Central memory CD8-positive, alpha-beta T cell (primary cell): ENCODE results near the gene TNRC6C.

Experiments
- ATAC-seq: fragments of 150-1000 bp; cut with Tn5 transposase; replicated peaks from 2 replicates; pipeline ENCODE4 v1.10.0; 2022; ENCODE audit warnings: mild to moderate bottlenecking, moderate FRiP score, moderate number of reproducible peaks; ENCODE audit not compliant: poor library complexity, severe bottlenecking; ENCODE audit errors: extremely low read depth
- DNase-seq, 2 donors: peaks; one replicate each; pipeline ENCODE4 v3.0.0; 2021; ENCODE audit warnings: low spot score in 2 of 2
- H3K27ac Mint-ChIP-seq: one replicate; pipeline ENCODE4 v1.8.0; 2022; ENCODE audit warnings: low read depth, mild to moderate bottlenecking, moderate library complexity, mixed read lengths
- H3K27me3 Mint-ChIP-seq: one replicate; pipeline ENCODE4 v1.8.0; 2022; ENCODE audit warnings: mixed read lengths
- H3K36me3 Mint-ChIP-seq: one replicate; pipeline ENCODE4 v1.8.0; 2022; ENCODE audit warnings: mild to moderate bottlenecking, moderate library complexity, mixed read lengths; ENCODE audit not compliant: insufficient read depth
- H3K4me1 Mint-ChIP-seq: one replicate; pipeline ENCODE4 v1.8.0; 2022; ENCODE audit warnings: mixed read lengths
- H3K4me3 Mint-ChIP-seq: one replicate; pipeline ENCODE4 v1.8.0; 2022; ENCODE audit warnings: mild to moderate bottlenecking, moderate library complexity, mixed read lengths
- H3K9me3 Mint-ChIP-seq: one replicate; pipeline ENCODE4 v1.8.0; 2022; ENCODE audit warnings: mixed read lengths

Gene TNRC6C

DNA sequence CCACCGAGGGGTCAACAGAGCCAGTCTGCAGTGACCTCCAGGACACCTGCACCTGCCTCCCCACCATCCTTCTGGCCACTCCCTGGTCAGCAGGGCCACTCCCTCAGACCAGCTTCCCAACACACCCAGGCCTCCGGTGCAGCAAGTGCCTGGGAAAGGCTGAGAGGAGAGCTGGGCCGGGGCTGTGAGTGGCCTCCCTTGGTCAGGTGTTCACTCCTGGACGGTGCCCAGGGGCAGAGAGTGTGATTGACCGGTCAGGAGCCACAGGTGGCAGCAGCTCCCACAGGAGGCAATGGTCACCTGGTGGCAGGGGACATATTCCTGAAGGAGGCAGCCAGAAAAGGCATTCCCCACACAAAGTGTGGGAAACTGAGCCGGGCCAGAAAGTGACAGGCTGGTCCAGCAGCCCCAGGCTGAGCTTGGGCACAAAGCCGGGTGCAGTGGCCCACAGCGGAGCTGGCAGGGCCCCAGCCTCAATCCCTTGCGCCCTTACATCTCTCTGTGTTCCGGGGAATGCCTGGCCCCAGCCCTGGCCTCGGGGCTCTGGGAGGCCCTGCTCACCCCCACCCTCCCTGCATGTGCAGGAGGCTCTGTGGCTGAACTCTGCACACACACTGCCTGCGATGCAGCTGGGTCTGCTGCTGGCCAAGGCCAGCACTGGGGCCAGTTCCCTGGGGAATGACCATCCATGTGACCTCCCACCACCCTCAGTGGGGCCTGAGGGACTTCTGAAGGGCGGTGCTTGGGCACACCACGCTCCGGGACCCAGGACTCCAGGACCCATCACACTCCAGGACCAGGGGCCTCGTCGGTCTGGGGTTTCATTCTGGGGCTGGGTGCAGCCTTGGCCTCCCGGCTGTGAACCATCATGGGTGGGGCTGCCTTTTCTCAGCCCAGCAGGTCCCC lies 186.5 kb downstream of the TNRC6C start:
- DNase-seq, result no peak
- H3K9me3 Mint-ChIP-seq, result no peaks in the 10 kb centered on the region
- H3K27me3 Mint-ChIP-seq, result no peaks in the 10 kb centered on the region
- peaks cover 16% of the 10 kb centered on the region for H3K36me3 Mint-ChIP-seq
- no peak for ATAC-seq
- H3K4me1 Mint-ChIP-seq, result peaks cover 32% of the 10 kb centered on the region
- H3K27ac Mint-ChIP-seq, result no peak overlapping the region
- no peak overlapping the region for H3K4me3 Mint-ChIP-seq

DNA sequence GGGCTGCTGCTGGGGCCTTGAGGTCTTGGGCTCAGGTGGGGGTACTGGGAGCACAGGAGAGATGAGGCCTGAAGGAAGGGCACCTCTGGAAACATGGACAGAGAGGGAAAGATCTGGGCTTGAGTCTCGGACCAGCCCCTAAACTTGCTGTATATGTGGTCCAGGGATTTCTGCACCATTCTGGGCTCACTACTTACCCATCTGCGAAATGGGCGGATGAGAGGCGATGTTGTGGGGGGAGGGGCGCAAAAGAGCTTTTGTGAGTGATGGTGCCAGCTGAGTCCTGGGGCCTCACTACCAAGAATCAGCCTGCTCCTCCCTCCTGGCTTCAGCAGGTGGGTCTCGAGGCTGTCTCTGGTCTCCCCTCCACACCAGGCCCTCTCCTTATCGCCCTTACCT lies 188.0 kb downstream of the TNRC6C start:
- H3K9me3 Mint-ChIP-seq, result no peaks in the 10 kb centered on the region
- DNase-seq (no peak), ATAC-seq (no peak)
- peaks cover 21% of the 10 kb centered on the region for H3K4me1 Mint-ChIP-seq
- H3K36me3 Mint-ChIP-seq, result peaks cover 7% of the 10 kb centered on the region
- no peaks in the 10 kb centered on the region for H3K27me3 Mint-ChIP-seq
- no peak overlapping the region for H3K4me3 Mint-ChIP-seq
- H3K27ac Mint-ChIP-seq, result peak overlapping the region; percentile 29

DNA sequence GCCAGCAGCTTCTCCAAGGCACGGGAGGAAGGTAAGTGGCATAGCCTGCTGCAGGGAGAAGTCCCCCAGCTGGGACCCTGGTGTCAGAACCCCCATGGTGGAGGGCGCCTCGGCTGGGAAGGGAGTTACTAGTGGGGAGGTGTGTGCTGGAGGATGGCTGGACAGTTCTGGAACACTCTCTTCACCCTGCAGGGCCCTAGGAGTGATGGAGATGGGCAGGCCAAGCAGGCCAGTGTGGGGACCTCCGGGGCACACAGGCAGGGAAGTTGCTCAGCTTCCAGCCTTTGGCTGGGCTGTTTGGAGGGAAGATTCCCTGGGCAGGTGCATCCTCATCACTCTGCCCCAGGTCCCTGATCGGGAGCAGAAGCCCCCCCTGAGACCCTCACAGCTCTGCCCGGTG lies 188.4 kb downstream of the TNRC6C start:
- peaks cover 7% of the 10 kb centered on the region for H3K36me3 Mint-ChIP-seq
- no peak overlapping the region for H3K27ac Mint-ChIP-seq
- H3K9me3 Mint-ChIP-seq, result no peaks in the 10 kb centered on the region
- H3K27me3 Mint-ChIP-seq, result no peaks in the 10 kb centered on the region
- no peak for ATAC-seq
- DNase-seq, result no peak
- peaks cover 20% of the 10 kb centered on the region for H3K4me1 Mint-ChIP-seq
- no peak overlapping the region for H3K4me3 Mint-ChIP-seq

DNA sequence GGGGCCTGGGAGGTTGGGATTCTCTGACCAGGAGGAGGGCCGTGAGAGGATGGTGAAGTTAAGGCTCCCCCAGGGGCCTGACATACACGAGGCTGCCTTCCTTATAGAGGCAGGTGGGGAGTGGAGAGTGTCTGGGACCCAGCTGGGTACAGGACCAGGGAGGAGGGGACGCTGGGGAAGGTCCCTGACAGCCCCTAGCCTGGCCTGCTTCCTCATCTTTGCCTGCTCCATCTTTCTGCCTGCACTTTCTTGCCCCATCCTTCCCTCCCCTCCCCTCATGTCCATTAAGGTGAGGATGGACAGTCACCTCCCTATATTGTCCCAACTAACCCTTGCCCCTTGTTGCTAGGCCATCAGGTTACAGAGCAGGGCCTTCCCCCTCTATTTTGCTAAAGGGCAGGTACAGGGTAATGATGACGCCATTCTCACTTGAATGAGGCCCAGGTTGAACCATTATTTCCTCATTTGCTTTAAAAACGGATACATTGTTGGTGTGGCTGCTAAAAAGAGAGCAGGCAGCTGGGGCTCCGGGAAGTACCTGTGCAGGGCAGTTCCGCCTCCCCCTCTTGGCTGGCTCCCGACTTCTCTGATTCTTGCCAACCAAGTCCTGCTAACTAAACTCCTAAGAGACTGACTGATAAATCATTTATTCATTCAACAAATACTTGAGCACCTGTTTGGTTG lies 189.0 kb downstream of the TNRC6C start:
- H3K27me3 Mint-ChIP-seq, result no peaks in the 10 kb centered on the region
- H3K9me3 Mint-ChIP-seq, result no peaks in the 10 kb centered on the region
- no peak overlapping the region for H3K4me3 Mint-ChIP-seq
- H3K27ac Mint-ChIP-seq, result no peak overlapping the region
- DNase-seq, result no peak
- H3K36me3 Mint-ChIP-seq, result peaks cover 6% of the 10 kb centered on the region
- ATAC-seq, result peak; percentile 43
- peaks cover 16% of the 10 kb centered on the region for H3K4me1 Mint-ChIP-seq

DNA sequence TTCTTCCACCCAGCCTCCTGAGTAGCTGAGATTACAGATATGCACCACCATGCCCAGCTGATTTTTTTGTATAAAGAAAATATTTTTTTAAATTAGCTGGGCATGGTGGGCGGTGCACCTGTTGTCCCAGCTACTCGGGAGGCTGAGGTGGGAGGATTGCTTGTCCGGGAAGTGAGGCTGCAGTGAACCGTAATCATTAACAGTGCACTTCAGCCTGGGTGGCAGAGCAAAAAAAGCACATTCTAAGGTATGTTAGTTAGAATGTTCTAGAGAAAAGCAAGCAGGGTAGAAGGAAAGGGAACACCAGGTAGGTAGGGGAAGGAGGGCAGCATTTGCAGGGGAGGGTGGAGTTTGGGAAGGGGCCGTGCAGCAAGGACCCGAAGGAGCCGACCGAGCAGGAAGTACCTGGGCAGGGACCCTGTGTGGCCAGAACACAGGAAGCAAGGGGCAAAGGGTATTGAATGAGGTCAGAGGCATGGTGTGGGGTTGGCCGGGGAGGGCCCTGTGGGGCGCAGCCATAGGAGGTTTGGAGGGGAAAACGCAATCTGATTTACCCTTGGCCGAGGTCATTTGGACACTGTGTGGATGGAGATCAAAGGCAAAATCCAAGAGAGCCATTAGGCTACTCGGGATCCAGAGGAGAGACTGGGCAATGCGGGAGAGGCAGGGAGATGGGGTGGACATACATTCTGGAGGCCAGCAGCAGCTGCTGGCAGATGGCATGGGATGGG lies 189.9 kb downstream of the TNRC6C start:
- DNase-seq, result no peak
- H3K4me1 Mint-ChIP-seq, result peaks cover 6% of the 10 kb centered on the region
- H3K27me3 Mint-ChIP-seq, result no peaks in the 10 kb centered on the region
- no peaks in the 10 kb centered on the region for H3K9me3 Mint-ChIP-seq
- no peak overlapping the region for H3K4me3 Mint-ChIP-seq
- H3K27ac Mint-ChIP-seq, result no peak overlapping the region
- H3K36me3 Mint-ChIP-seq, result peaks cover under 1% of the 10 kb centered on the region
- no peak for ATAC-seq

DNA sequence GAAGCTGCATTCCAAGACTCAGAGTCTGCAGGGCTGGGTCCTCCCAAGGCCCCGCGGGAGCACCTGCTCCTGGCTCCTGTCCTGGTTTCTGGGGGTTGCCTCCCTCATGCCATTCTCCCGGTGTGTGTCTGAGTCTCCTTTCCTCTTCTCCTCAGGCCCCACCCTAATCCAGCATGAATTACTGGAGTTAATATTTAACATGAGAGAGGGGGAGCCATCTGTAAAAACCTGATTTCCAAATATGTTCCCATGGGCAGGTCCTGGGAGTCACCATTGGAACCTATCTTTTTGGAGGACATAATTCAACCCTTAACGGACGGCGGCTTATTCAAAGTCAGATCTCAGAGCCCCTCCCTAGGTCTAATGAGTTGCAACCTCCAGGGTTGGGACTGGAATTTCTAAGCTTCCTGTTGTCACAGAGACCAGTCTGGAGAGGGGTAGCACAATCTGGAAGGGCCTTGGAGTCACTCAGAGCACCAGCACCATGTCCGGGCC lies 193.1 kb downstream of the TNRC6C start:
- Mint-ChIP-seq H3K36me3 (peaks cover 2% of the 10 kb centered on the region), H3K27ac (no peak overlapping the region), H3K4me3 (no peak overlapping the region), H3K9me3 (no peaks in the 10 kb centered on the region), H3K4me1 (no peaks in the 10 kb centered on the region), H3K27me3 (no peaks in the 10 kb centered on the region)
- ATAC-seq (no peak), DNase-seq (no peak)

DNA sequence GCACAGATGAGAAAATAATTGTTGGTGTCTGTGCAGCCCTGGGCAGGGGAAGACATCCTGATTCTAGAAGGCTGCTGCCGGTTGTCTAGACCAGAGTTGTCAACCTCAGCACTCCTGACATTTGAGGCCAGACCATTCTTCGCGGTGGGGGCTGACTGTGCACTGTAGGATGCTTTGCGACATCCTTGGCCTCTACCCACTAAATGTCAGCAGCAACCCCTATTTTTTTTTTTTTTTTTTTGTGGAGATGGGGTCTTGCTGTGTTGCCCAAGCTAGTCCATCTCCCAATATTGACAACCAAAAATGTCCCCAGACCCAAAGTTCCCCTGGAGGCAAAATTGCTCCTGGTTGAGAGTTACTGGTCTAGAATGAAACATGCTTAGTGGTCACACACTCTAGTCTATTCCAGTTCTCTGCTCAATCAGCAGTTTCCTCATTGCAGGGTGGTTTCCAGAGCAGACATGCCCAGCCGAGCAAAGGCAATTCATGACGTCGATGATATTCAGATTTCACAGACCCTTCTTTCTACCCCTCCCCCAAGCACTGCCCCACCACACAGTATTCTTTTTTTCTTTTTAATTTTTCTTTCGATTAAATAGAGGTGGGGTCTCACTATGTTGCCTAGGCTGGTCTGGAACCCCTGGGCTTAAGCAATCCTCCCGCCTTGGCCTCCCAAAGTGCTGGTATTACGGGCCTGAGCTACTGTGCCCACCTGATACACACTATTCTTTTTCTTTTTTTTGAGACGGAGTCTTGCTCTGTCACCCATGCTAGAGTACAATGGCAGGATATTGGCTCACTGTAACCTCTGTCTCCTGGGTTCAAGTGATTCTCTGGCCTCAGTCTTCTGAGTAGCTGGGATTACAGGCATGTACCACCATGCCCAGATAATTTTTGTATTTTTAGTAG lies 196.7 kb downstream of the TNRC6C start:
- Mint-ChIP-seq H3K4me3 (no peak overlapping the region), H3K36me3 (peaks cover 2% of the 10 kb centered on the region), H3K9me3 (no peaks in the 10 kb centered on the region), H3K27ac (peak overlapping the region; percentile 29), H3K4me1 (no peaks in the 10 kb centered on the region), H3K27me3 (no peaks in the 10 kb centered on the region)
- ATAC-seq, result peak; percentile 49
- DNase-seq, result no peak
